GM10266 (cell line): Measurements from ENCODE around the gene SIGLEC15.

Experiments used
- DNase-seq: peaks from one replicate; pipeline ENCODE4 v3.0.0; 2012; ENCODE audit errors: extremely low spot score
- TF ChIP-seq, protein P1 (sequence below): IDR thresholded peaks from 2 replicates; pipeline ENCODE4 v1.5.1; 2012; ENCODE audit warnings: mild to moderate bottlenecking, low read depth; ENCODE audit not compliant: control insufficient read depth, insufficient read depth; ENCODE audit errors: missing control alignments

The SIGLEC15 gene

DNA sequence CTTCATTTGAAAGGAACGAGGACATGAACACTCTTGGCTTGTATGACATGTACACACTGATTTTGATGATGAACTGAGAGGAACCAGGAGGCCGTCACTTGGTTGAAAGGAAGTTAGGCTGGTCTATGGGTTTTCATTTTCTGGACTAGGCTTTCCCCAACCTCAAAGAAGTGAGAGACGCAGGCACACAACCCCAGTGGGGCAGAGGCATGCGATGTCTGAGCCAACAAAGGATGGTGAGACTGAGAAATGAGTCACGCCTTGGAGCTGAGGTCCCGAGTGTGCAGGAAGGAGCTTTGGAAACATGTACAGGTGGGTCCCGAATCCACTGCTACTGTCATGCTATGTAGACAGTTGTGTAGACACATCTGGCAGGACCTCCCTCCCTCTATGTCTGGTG, 24.1 kb downstream of the SIGLEC15 start:
- TF ChIP-seq, protein P1, sequence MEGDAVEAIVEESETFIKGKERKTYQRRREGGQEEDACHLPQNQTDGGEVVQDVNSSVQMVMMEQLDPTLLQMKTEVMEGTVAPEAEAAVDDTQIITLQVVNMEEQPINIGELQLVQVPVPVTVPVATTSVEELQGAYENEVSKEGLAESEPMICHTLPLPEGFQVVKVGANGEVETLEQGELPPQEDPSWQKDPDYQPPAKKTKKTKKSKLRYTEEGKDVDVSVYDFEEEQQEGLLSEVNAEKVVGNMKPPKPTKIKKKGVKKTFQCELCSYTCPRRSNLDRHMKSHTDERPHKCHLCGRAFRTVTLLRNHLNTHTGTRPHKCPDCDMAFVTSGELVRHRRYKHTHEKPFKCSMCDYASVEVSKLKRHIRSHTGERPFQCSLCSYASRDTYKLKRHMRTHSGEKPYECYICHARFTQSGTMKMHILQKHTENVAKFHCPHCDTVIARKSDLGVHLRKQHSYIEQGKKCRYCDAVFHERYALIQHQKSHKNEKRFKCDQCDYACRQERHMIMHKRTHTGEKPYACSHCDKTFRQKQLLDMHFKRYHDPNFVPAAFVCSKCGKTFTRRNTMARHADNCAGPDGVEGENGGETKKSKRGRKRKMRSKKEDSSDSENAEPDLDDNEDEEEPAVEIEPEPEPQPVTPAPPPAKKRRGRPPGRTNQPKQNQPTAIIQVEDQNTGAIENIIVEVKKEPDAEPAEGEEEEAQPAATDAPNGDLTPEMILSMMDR: no peak
- DNase-seq: no peak

DNA sequence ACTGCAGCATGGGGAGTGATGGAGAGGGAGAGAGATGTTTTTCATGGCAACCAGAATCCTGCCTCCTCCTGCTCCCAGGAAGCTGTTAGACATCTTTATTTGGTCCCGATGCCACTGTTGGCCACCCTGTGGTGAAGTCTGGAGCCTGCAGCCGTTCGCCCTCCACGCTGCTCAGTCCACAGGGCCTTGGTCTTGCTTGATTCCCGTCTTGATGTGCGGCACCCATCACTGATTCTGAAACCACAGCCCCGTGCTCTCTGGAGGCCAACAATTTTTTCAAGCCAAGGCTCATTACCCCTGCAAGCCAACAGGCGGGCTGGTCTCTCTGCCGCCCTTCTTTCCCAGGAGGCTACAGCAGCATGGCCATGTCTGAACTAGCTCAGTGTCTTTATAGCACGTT, 24.5 kb downstream of the SIGLEC15 start:
- DNase-seq: no peak
- TF ChIP-seq, protein P1: no peak

DNA sequence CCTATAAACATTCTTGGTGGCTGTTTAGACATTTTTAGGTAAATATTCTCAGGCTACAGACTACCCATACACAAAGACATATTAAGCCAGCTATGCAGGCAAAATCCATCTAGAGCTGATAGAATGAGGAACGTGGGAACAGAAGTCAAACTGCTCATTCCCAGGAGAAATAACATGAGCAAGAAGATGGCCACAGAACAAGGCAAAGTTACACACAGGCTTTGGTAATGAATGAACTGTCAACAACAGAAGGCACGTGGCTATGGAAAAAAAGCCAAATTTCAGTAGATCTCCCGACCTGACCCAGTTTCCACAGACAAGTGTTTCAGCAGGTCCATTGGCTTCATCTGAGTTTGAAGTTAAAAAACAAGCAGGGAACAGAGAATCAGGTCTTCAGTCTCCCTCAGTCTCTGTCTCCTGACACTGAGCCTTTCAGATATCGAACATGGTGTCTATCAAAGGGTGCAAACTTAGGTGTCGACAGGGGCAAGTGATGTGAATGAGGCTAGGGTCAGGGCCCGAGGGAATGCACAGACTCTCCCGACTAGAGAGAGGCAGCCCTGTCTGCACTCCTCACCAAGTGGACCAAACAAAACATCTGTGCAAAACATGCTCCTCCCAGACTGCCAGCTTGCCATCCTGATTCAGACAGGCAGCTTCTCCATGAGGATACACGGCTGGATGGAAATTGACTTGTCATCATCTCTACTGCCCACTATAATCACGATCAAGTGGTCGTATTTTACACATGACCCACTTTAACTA, 25.9 kb downstream of the SIGLEC15 start:
- TF ChIP-seq, protein P1: no peak
- DNase-seq: no peak

DNA sequence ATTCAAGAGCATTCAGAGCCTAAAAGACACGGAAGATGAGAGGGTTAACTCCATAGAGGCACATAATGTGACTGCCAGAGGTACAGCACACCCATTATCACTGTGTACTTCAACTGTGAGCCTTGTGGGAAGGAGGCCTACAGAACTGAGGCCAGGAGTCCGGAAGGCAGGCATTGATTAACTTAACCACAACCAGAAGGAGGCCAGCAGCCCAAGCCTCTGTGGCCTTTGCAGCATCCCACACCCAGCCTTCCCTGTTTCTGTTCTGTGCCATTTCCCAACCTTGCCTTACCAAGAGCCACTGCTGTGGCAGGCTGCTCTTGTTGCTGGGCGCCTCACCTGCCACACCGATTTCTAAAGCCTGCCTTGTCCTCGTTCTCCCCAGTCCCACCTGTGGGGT, 27.2 kb downstream of the SIGLEC15 start:
- TF ChIP-seq, protein P1: no peak
- DNase-seq: no peak

DNA sequence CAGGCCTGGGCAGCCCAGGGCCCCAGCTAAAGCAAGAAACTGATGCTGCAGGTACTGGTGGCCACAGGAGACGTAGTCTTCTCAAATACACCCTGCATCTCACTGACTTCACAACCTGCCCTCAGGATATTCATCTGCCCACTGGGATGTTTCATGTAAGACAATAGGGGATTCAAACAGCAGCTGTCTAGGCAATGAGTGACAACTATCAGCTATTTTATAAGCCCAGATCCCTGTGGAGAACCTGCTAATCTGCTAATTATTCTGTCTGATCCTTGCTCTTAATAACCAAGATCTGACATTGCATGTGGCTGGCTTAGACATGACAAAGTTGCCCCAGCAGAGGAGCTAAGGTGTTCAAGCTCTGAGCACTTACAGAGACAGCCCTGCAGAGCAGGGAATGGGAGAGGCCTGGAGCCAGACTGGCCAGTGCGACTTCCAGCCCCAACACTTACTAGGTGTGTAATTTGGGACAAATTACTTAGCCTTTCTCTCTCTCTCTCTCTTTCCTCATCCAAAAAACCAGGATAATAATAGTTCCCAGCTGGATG, 28.6 kb downstream of the SIGLEC15 start:
- TF ChIP-seq, protein P1: no peak
- DNase-seq: no peak

DNA sequence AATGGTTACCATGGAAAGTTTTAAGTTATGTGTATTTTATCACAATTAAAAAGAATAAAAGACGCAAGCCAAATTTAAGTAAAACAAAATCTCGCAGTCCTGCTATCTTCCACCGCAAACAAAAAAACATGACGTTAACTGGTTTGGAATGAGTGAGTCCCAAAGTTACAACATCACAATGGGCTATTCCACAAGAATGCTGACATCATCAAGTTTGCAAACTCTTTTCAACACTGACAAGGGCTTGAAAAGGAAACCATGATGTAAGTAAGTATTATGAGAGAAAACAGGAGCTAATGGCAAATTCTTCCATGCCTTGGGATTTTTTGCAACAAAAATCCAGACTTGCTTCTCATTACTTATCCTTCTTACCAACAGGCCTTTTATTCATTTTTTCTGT, 31.1 kb downstream of the SIGLEC15 start:
- TF ChIP-seq, protein P1: no peak
- DNase-seq: no peak

DNA sequence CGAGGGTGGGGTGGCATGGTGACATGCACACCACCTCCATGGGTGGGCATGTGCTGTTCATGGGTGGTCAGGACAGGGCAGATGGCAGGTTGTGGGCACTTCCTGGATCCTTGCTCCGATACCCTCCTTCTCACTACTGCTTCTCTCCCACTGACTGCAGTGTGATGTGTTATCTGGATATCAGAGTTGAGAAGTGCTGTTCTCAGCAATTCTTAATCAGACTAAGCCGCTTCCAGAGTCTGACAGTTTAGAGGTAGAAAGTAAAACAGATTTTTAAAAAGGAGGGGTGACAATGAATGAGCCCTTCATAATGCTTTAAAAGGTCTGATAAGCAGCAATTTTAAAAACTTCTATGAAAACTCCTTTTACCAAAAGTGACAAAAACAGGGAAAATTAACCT, 33.9 kb downstream of the SIGLEC15 start:
- TF ChIP-seq, protein P1: no peak
- no peak for DNase-seq
